Nephron progenitor cell (in vitro differentiated cells): ENCODE measurements around the gene KCNJ11.

Experiments
- DNase-seq: peaks from one replicate; pipeline ENCODE4 v3.0.0; 2021
- H3K27ac Mint-ChIP-seq: 2 replicates; pipeline ENCODE4 v1.8.0; 2021; ENCODE audit warnings: mild to moderate bottlenecking, moderate library complexity, mixed read lengths
- H3K27me3 Mint-ChIP-seq: 2 replicates; pipeline ENCODE4 v1.8.0; 2021; ENCODE audit warnings: mild to moderate bottlenecking, low read depth, mixed read lengths; ENCODE audit not compliant: poor library complexity
- H3K36me3 Mint-ChIP-seq: 2 replicates; pipeline ENCODE4 v1.8.0; 2021; ENCODE audit warnings: low read depth, mixed read lengths
- H3K4me1 Mint-ChIP-seq: 2 replicates; pipeline ENCODE4 v1.8.0; 2021; ENCODE audit warnings: mixed read lengths
- H3K4me3 Mint-ChIP-seq: 2 replicates; pipeline ENCODE4 v1.8.0; 2021; ENCODE audit warnings: mild to moderate bottlenecking, moderate library complexity, mixed read lengths
- H3K9me3 Mint-ChIP-seq: 2 replicates; pipeline ENCODE4 v1.8.0; 2021; ENCODE audit warnings: mild to moderate bottlenecking, moderate library complexity, mixed read lengths
- TF ChIP-seq, protein P1 (sequence below): fragments of 200-600 bp; sonication (generic); IDR thresholded peaks from 2 replicates; pipeline ENCODE4 v1.5.0; 2021; ENCODE audit warnings: antibody characterized with exemption

The KCNJ11 gene

DNA sequence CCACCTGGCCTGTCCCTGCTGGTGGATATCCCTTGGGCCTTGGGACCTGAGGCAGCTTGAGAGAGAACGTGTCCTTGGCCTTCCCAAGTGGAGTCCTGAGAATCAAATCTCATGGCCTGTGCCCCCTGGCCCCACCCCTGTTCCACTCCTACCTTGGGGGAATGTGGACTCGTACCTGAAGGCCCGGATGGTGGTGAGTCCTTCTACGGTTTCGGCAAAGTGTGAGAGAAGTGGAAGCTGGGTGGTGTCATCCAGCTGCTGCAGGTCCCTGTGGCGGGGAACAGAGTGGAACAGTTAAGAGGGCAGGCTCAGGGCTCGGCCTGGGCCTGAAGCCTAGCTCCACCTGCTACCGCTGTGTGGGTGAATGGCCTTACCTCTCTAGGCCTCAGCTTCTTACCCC, 14.0 kb upstream of the KCNJ11 start:
- TF ChIP-seq, protein P1, sequence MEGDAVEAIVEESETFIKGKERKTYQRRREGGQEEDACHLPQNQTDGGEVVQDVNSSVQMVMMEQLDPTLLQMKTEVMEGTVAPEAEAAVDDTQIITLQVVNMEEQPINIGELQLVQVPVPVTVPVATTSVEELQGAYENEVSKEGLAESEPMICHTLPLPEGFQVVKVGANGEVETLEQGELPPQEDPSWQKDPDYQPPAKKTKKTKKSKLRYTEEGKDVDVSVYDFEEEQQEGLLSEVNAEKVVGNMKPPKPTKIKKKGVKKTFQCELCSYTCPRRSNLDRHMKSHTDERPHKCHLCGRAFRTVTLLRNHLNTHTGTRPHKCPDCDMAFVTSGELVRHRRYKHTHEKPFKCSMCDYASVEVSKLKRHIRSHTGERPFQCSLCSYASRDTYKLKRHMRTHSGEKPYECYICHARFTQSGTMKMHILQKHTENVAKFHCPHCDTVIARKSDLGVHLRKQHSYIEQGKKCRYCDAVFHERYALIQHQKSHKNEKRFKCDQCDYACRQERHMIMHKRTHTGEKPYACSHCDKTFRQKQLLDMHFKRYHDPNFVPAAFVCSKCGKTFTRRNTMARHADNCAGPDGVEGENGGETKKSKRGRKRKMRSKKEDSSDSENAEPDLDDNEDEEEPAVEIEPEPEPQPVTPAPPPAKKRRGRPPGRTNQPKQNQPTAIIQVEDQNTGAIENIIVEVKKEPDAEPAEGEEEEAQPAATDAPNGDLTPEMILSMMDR: no peak
- Mint-ChIP-seq H3K36me3 (no peaks in the 10 kb centered on the region), H3K4me3 (no peak overlapping the region), H3K4me1 (peaks cover 29% of the 10 kb centered on the region), H3K27ac (no peak overlapping the region), H3K9me3 (no peaks in the 10 kb centered on the region), H3K27me3 (peaks cover 21% of the 10 kb centered on the region)
- DNase-seq: no peak

DNA sequence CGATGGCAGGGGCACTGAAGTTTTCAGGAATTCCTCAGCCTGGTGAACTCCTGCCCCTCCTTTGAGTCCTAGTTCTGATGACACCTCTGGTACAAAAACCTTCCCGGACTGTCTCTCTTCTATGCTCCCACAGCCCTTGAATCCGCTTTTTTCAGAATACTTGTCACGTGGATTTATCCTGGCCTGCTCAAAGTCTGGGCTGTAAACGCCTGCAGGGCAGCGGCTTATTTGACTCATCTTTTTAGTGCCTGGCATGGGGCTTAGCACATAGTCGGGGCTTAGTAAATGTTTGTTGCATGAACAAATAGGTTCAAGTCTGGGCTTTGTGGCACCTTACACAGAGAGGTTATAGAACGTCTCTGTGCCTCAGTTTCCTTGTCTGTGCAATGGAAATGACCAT, 13.4 kb upstream of the KCNJ11 start:
- peaks cover 18% of the 10 kb centered on the region for H3K27me3 Mint-ChIP-seq
- TF ChIP-seq, protein P1: no peak
- no peak for DNase-seq
- no peak overlapping the region for H3K27ac Mint-ChIP-seq
- H3K36me3 Mint-ChIP-seq: no peaks in the 10 kb centered on the region
- H3K9me3 Mint-ChIP-seq: no peaks in the 10 kb centered on the region
- H3K4me3 Mint-ChIP-seq: no peak overlapping the region
- H3K4me1 Mint-ChIP-seq: peaks cover 24% of the 10 kb centered on the region

DNA sequence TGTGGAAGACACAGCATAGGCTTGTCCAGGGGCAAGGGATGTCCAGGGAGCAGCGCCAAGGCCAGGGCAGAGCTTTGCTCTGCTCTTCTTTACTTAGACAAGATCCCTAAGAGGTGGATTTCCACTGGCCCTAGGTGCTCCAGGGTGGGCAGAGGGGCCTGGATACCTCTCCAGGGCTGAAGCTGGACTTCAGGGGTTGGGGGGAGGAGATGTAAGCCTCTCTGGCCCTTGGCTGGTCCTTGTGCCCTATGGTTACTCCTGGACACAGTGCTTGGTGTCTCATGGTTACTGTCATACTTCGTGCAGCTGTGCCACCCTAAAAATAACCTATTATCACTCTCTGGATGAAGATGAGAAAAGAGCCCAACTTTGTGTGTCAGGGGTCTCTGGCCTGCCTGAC, 12.9 kb upstream of the KCNJ11 start:
- Mint-ChIP-seq H3K4me3 (no peak overlapping the region), H3K27ac (no peak overlapping the region), H3K9me3 (no peaks in the 10 kb centered on the region), H3K27me3 (peaks cover 20% of the 10 kb centered on the region), H3K4me1 (peaks cover 21% of the 10 kb centered on the region), H3K36me3 (no peaks in the 10 kb centered on the region)
- DNase-seq: no peak
- TF ChIP-seq, protein P1: no peak

DNA sequence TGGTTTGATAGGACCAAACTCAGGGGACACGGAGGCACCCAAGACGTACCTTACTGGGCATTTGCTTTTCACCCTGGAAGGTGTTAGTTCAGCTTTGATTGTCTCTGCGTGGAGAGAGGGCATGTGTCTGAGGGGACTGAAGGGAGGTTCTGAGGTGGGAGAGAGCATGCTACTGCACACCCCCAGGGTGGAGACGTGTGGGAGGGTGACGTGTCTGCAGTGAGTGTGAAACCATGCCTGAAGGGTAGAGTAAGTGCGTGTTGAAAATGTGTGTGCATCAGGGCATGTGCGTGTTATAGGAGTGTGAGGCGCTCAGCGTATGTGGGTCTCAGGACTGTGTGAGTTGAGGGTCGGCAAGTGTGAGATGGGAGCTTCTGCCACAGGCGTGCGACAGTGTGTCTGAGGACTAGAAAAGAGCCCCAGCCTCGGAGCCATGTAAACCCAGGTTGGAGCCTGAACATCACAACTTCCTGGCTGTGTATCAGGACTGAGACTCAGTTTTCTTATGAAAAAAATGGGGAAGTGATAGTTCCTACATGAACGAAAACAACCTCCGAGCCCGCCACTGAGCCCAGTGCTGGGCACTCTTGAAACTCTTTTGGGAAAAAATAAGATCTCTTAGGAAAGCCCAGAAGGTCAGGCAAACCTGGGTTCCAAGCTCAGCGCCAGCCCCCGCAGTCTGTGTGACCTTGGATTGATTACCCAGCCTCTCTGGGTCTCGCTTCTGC, 11.8 kb upstream of the KCNJ11 start:
- H3K36me3 Mint-ChIP-seq: no peaks in the 10 kb centered on the region
- peak overlapping the region; percentile 7 for H3K27ac Mint-ChIP-seq

DNA sequence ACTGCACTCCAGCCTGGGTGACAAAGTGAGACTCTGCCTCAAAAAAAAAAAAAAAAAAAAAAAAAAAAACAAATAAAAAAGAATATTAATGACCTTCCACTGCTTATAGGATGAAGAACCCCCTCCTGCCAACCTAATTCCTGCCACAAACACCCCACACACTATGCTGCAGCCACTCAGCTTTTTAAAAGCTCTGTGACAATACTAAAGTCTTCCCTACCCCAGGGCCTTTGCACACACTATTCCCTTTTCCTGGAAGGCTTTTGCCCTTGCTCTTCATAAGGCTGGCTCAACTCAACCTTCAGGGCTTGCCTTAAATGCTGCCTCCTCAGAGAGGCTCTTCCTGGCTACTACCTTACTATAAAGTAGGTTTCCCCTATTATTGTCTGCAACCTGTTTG, 10.8 kb upstream of the KCNJ11 start:
- H3K27me3 Mint-ChIP-seq: peaks cover 22% of the 10 kb centered on the region
- no peak overlapping the region for H3K4me3 Mint-ChIP-seq

More for the DNA sequence above, 11.8 kb upstream of the KCNJ11 start:
- Mint-ChIP-seq H3K27me3 (peaks cover 26% of the 10 kb centered on the region), H3K9me3 (no peaks in the 10 kb centered on the region), H3K4me3 (no peak overlapping the region), H3K4me1 (peaks cover 10% of the 10 kb centered on the region)
- TF ChIP-seq, protein P1: no peak
- DNase-seq: no peak

More for the DNA sequence above, 10.8 kb upstream of the KCNJ11 start:
- H3K36me3 Mint-ChIP-seq: no peaks in the 10 kb centered on the region
- DNase-seq: no peak
- peaks cover 6% of the 10 kb centered on the region for H3K4me1 Mint-ChIP-seq
- H3K27ac Mint-ChIP-seq: no peak overlapping the region
- H3K9me3 Mint-ChIP-seq: no peaks in the 10 kb centered on the region
- TF ChIP-seq, protein P1: no peak
